Suppressor macrophage treated with lipopolysaccharide for 4 hours (primary cell): Measurements from ENCODE around the gene ABHD17C.
"Not testable (repeated sequence)": the region's sequence is repeated elsewhere in the genome, so short reads cannot be mapped to it uniquely, and the experiment has no call there.

Experiments
- DNase-seq: peaks from one replicate; pipeline ENCODE4 v3.0.0-alpha.2; 2020

Gene ABHD17C

GRCh38 chr15:80732818-80733217 lies 37.7 kb downstream of the ABHD17C start:
- no peak for DNase-seq

- DNase-seq = no peak
These were observed 38.4 kb downstream of the ABHD17C start for GRCh38 chr15:80733460-80733859.

GRCh38 chr15:80735344-80735743 lies 40.2 kb downstream of the ABHD17C start:
- no peak for DNase-seq

GRCh38 chr15:80736560-80736959 lies 41.5 kb downstream of the ABHD17C start:
- DNase-seq = no peak

- no peak for DNase-seq
These were observed 44.8 kb downstream of the ABHD17C start for GRCh38 chr15:80739919-80740318.

- no peak for DNase-seq
These were observed 47.0 kb downstream of the ABHD17C start for GRCh38 chr15:80742081-80742480.

- no peak for DNase-seq
These were observed 48.2 kb downstream of the ABHD17C start for GRCh38 chr15:80743189-80743833.

GRCh38 chr15:80744415-80744814 lies 49.3 kb downstream of the ABHD17C start:
- DNase-seq = no peak

- no peak for DNase-seq
These were observed 49.7 kb downstream of the ABHD17C start for GRCh38 chr15:80744826-80745225.

- no peak for DNase-seq
These were observed 50.8 kb downstream of the ABHD17C start for GRCh38 chr15:80745888-80746287.

GRCh38 chr15:80747317-80748053 lies 52.4 kb downstream of the ABHD17C start:
- no peak for DNase-seq

- DNase-seq = no peak
These were observed 54.5 kb downstream of the ABHD17C start for GRCh38 chr15:80749589-80749988.

GRCh38 chr15:80750575-80750974 lies 55.5 kb downstream of the ABHD17C start:
- no peak for DNase-seq

GRCh38 chr15:80752204-80752603 lies 57.1 kb downstream of the ABHD17C start:
- no peak for DNase-seq

- no peak for DNase-seq
These were observed 58.1 kb downstream of the ABHD17C start for GRCh38 chr15:80753161-80753560.

- no peak for DNase-seq
These were observed 58.9 kb downstream of the ABHD17C start for GRCh38 chr15:80754014-80754413.

- DNase-seq = no peak
These were observed 60.8 kb downstream of the ABHD17C start for GRCh38 chr15:80755885-80756284.

- no peak for DNase-seq
These were observed 63.1 kb downstream of the ABHD17C start for GRCh38 chr15:80758130-80758745.

- no peak for DNase-seq
These were observed 65.8 kb downstream of the ABHD17C start for GRCh38 chr15:80760960-80761359.

- no peak for DNase-seq
These were observed 66.6 kb downstream of the ABHD17C start for GRCh38 chr15:80761754-80762153.

GRCh38 chr15:80763235-80763634 lies 68.1 kb downstream of the ABHD17C start:
- DNase-seq = not testable (repeated sequence)

GRCh38 chr15:80764535-80764934 lies 69.4 kb downstream of the ABHD17C start:
- no peak for DNase-seq

- no peak for DNase-seq
These were observed 71.2 kb downstream of the ABHD17C start for GRCh38 chr15:80766275-80766674.

- no peak for DNase-seq
These were observed 73.0 kb downstream of the ABHD17C start for GRCh38 chr15:80768158-80768557.
